Myocyte (in vitro differentiated cells): Measurements from ENCODE around the gene CREB3L4. TPM values are rescaled to one million over a fixed set of nuclear protein-coding genes. Genes with fewer than 3 reads are reported as not detected.
"Not testable (repeated sequence)": the region's sequence is repeated elsewhere in the genome, so short reads cannot be mapped to it uniquely, and the experiment has no call there.

Source experiments
- DNase-seq: peaks from one replicate; pipeline ENCODE4 v3.0.0-alpha.2; 2012; ENCODE audit warnings: low read depth
- total RNA-seq: library from RNA; depleted of rRNA; stranded (reverse); fragments of >200 nt; gene quantifications from 2 replicates; pipeline ENCODE4 v1.2.3, GENCODE V29; 2014

The CREB3L4 gene
- total RNA-seq, 1 donor from 2014 or later, result 6.9 TPM

- no peak for DNase-seq
These were observed 16.6 kb downstream of the CREB3L4 start for GRCh38 chr1:153984123-153984894.

- DNase-seq, result peak; percentile 36
These were observed 17.7 kb downstream of the CREB3L4 start for GRCh38 chr1:153985341-153985912.

DNA sequence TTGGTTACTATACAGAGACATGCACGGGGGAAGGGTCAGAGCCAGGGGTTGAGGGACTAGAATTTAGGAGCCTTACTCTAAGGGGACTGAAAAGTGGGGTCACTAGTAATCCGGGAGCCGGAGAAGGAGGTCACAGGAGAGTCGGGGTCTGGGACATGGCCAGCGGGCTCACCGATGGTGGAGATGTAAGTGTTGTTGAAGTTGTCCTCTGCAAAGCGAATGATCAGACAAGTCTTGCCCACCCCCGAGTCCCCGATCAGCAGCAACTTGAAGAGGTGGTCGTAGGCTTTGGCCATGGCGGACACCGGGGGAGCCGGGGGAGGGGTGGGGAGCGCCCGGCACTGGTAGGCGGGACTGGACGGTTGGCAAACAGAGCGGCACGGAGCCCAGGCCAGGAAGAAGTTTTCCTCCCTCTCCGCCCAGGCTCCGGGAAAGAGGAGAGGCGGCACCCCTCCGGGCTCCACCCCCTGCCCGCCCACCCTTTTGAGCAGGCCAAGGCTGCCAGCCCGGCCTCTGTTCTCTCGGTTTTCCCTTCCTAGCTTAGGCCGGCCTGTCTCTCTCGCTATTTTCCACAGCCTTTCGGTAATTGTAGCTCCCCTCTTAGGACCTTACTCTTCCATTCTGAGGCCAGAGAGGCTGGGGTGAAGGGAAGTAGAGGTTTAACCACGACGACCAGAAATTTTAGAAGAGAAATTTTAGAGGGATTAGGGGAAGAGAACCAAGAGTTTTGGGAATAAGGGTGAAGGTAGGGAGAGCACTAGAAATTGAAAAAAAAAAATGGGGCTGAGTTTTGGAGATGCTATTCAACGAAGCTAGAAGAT, 18.4 kb downstream of the CREB3L4 start, which contains the start of gene RAB13:
RAB13 (minus strand) TSS at position 399 of the 821 bp plus-strand sequence; CDS start at position 296, 103 bp downstream.
- DNase-seq, result peak; percentile 88

DNA sequence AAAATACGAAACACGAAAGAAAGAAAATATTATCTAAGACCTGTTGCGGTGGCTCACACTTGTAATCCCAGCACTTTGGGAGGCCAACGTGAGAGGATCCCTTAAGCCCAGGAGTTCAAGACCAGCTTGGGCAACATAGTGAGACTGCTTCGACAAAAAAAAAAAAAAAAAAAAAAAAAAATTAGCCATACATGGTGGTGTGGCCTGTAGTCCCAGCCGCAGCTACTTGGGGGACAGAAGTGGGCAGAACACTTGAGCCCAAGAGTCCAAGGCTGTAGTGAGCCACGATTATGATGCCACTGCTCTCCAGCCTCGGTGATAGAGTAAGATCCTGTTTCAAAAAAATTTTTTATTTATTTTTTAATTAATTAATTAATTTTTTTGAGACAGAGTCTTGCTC, 19.9 kb downstream of the CREB3L4 start:
- no peak for DNase-seq

- DNase-seq, result peak; percentile 99
These were observed 22.9 kb downstream of the CREB3L4 start, which contains the start of gene RPS27 for GRCh38 chr1:153990468-153991150. Gene RPS27 (plus strand): TSS chr1:153990762. CDS start chr1:153990797, 35 bp downstream.

GRCh38 chr1:153991151-153991630, 23.5 kb downstream of the CREB3L4 start:
- no peak for DNase-seq

GRCh38 chr1:153991806-153992205, 24.1 kb downstream of the CREB3L4 start:
- no peak for DNase-seq

GRCh38 chr1:153995202-153995601, 27.5 kb downstream of the CREB3L4 start:
- DNase-seq, result no peak

GRCh38 chr1:153995640-153996039, 27.9 kb downstream of the CREB3L4 start:
- DNase-seq, result no peak

GRCh38 chr1:153996882-153997281, 29.2 kb downstream of the CREB3L4 start:
- not testable (repeated sequence) for DNase-seq

- no peak for DNase-seq
These were observed 32.7 kb downstream of the CREB3L4 start for GRCh38 chr1:154000420-154000819.

- no peak for DNase-seq
These were observed 38.4 kb downstream of the CREB3L4 start for GRCh38 chr1:154006136-154006535.

- no peak for DNase-seq
These were observed 44.4 kb downstream of the CREB3L4 start for GRCh38 chr1:154012129-154012528.

DNA sequence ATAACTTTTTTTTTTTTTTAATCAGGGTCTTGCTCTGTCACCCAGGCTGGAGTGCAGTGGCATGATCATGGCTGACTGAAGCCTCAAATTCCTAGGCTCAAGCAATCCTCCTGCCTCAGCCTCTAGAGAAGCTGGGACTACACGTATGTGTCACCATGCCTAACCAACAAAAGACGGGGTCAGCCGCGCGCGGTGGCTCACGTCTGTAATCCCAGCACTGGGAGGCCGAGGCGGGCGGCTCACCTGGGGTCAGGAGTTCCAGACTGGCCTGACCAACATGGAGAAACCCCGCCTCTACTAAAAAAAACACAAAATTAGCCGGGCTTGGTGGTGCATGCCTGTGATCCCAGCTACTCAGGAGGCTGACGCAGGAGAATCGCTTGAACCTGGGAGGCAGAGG, 44.8 kb downstream of the CREB3L4 start:
- not testable (repeated sequence) for DNase-seq

- DNase-seq, result no peak
These were observed 46.6 kb downstream of the CREB3L4 start for GRCh38 chr1:154014154-154014907.

GRCh38 chr1:154019269-154019668, 51.6 kb downstream of the CREB3L4 start:
- no peak for DNase-seq

DNA sequence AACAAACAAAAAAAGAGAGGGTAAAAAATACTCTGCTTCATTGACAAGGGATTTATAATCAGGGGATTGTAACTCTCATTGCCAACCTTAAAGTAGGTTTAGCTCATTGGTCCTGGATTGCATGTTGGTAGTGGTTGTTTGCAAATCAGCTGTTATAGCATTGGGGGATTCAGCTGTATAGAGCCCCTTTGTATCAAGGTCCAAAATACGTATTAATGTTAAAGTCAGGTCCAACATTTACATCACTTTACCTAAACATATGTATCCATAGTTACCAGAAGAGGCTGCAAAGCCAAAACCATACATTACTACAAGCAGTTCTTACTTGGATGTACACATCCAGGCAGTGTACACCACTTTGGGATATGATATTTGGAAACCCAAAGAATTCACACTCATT, 52.2 kb downstream of the CREB3L4 start:
- DNase-seq, result no peak
